ENCODE results near the gene FGF5.

DNA sequence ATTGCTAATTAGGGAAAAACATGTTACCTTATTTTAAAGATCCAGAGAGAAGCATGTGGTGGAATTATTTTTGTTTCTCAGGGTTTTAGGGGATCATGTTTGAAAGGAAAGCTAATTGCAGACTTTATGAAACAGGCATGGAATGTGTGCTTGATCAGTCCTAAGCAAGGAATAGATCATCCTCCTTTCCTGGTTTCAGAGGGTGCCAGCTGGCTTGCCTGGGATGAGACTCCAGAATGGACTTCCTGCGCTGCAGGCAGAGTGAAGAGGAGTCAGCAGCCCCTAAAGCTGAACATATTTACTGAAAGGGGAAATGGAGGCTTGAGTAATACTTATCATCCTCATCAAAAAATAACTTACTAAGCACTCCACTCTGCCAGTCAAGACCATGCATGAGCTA is 13.3 kb downstream of the FGF5 start:
- TF ChIP-seq CTCF (conservative IDR thresholded peaks at IDR 0.05; ENCODE audit: low read depth, low read length) (no peak), EZH2 (IDR thresholded peaks at IDR 0.05; ENCODE audit: low read length, unreplicated experiment) (no peak), EZH2phosphoT487 (IDR thresholded peaks at IDR 0.05; ENCODE audit: borderline replicate concordance, low read length) (no peak)
